Tibial artery (tissue), 4 donors: Measurements from ENCODE around the gene SP8.
"Not testable (repeated sequence)": the region's sequence is repeated elsewhere in the genome, so short reads cannot be mapped to it uniquely, and the experiment has no call there.

ENCODE experiments used
- DNase-seq, 2 donors: peaks; one replicate each; pipeline ENCODE4 v3.0.0-alpha.2; 2019
- H3K27ac ChIP-seq, 2 donors: fragments of 200-600 bp; sonication (generic) in 1 of 2; 1 replicate in 1 of 2; 2 replicates in 1 of 2; pipeline ENCODE4 v1.5.1; 2018 to 2019; ENCODE audit warnings: mild to moderate bottlenecking in 1 of 2
- H3K27me3 ChIP-seq, 2 donors: fragments of 200-600 bp; sonication (generic) in 1 of 2; one replicate each; pipeline versions ENCODE4 v1.5.1 to v1.6.0; 2016 to 2019
- H3K36me3 ChIP-seq, 3 donors: fragments of 200-600 bp; sonication (generic) in 2 of 3; one replicate each; pipeline ENCODE4 v1.5.1; 2016 to 2019; ENCODE audit warnings: mild to moderate bottlenecking in 2 of 3
- H3K4me1 ChIP-seq, 4 donors: fragments of 200-600 bp; sonication (generic) in 2 of 4; 1 replicate in 3 of 4; 2 replicates in 1 of 4; pipeline ENCODE4 v1.5.1; 2016 to 2019
- H3K4me3 ChIP-seq, 2 donors: fragments of 200-600 bp; sonication (generic) in 1 of 2; 1 replicate in 1 of 2; 2 replicates in 1 of 2; pipeline ENCODE4 v1.5.1; 2018 to 2019; ENCODE audit warnings: mild to moderate bottlenecking in 2 of 2
- H3K9me3 ChIP-seq, 3 donors: fragments of 200-600 bp; sonication (generic) in 1 of 3; one replicate each; pipeline ENCODE4 v1.5.1; 2016 to 2019
- intact Hi-C: fragments of 100-400 bp; cut with DNase I; formaldehyde crosslinking; loops from one replicate; pipeline ENCODE4 v1.15.0; 2023; ENCODE audit warnings: low total_unique reads
- TF ChIP-seq, protein P1 (sequence below), 2 experiments: fragments of 200-600 bp in 1 of 2; fragments of 450-650 bp in 1 of 2; IDR thresholded peaks; one replicate each; pipeline ENCODE4 v1.5.1; 2017 to 2019; ENCODE audit warnings: antibody characterized with exemption in 2 of 2, mild to moderate bottlenecking in 1 of 2, moderate library complexity in 1 of 2

Gene SP8

DNA sequence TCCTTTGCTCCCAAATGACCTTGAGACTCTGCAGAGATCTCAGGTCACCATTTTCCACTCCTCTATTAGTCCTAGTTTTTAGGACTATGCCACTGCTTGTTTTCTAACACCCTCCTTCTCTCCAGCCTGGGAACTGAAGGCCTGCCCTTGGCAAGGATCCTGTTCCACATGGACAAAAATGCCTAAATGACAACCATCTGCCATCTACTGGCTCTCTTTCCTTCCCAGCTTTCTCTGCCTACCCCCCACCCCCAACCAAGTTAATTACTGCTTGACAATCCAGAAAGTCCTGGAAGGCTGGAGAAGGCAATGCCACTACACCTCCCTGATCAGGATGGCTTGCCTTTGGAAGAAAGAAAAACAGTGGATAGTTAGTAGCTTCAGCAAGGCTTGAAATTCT, 44.8 kb upstream of the SP8 start:
- no peak overlapping the region for H3K27ac ChIP-seq
- no peaks in the 10 kb centered on the region for H3K36me3 ChIP-seq
- H3K4me3 ChIP-seq: no peak overlapping the region
- intact Hi-C loops: no loop called here
- TF ChIP-seq, protein P1, sequence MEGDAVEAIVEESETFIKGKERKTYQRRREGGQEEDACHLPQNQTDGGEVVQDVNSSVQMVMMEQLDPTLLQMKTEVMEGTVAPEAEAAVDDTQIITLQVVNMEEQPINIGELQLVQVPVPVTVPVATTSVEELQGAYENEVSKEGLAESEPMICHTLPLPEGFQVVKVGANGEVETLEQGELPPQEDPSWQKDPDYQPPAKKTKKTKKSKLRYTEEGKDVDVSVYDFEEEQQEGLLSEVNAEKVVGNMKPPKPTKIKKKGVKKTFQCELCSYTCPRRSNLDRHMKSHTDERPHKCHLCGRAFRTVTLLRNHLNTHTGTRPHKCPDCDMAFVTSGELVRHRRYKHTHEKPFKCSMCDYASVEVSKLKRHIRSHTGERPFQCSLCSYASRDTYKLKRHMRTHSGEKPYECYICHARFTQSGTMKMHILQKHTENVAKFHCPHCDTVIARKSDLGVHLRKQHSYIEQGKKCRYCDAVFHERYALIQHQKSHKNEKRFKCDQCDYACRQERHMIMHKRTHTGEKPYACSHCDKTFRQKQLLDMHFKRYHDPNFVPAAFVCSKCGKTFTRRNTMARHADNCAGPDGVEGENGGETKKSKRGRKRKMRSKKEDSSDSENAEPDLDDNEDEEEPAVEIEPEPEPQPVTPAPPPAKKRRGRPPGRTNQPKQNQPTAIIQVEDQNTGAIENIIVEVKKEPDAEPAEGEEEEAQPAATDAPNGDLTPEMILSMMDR (IDR thresholded peaks at IDR 0.05): no peak
- peaks cover 0 to 2% of the 10 kb centered on the region in 2 donors for H3K27me3 ChIP-seq
- no peaks in the 10 kb centered on the region for H3K4me1 ChIP-seq
- DNase-seq: no peak
- H3K9me3 ChIP-seq: no peaks in the 10 kb centered on the region

DNA sequence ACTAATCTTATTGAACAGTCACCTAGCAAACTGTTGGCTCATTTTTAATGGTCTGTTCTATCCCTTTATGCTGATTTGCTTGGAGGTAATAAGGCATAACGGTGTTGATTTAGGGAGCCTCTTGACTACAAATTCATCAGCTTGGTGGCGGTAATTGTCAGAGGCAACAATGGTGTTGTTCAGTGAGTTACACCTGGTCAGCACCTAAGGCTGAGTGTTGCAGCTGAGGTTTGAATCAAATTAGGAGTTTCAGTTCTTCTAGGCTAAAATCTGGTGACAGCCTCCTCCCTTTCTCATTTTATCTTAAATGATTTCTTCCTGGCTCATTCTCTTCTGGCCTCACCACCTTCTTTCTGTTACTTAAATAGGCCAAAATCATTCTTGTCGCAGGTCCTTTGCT, 42.3 kb upstream of the SP8 start:
- TF ChIP-seq, protein P1 (IDR thresholded peaks at IDR 0.05): no peak
- intact Hi-C loops: no loop called here
- no peak overlapping the region for H3K4me3 ChIP-seq
- H3K9me3 ChIP-seq: no peaks in the 10 kb centered on the region
- DNase-seq: no peak
- no peaks in the 10 kb centered on the region for H3K4me1 ChIP-seq
- H3K36me3 ChIP-seq: no peaks in the 10 kb centered on the region
- H3K27me3 ChIP-seq: no peaks in the 10 kb centered on the region
- no peak overlapping the region for H3K27ac ChIP-seq

DNA sequence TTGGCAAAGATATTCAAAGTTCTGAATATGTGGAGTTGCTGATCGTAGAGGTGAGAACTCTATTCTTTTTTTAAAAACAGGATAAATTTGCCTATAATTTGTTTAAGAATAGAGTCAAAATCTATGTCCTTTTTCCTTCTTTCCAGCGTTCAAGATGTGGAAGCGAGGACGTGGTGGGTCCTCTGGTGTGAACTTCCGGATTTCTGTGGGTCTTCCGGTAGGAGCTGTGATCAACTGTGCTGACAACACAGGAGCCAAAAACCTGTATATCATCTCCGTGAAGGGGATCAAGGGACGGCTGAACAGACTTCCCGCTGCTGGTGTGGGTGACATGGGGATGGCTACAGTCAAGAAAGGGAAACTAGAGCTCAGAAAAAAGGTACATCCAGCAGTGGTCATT, 40.5 kb upstream of the SP8 start:
- TF ChIP-seq, protein P1 (IDR thresholded peaks at IDR 0.05): no peak
- Histone ChIP-seq H3K36me3 (no peaks in the 10 kb centered on the region), H3K4me3 (no peak overlapping the region), H3K27ac (no peak overlapping the region), H3K9me3 (no peaks in the 10 kb centered on the region), H3K27me3 (no peaks in the 10 kb centered on the region), H3K4me1 (no peaks in the 10 kb centered on the region)
- intact Hi-C loops: no loop called here
- DNase-seq: no peak

DNA sequence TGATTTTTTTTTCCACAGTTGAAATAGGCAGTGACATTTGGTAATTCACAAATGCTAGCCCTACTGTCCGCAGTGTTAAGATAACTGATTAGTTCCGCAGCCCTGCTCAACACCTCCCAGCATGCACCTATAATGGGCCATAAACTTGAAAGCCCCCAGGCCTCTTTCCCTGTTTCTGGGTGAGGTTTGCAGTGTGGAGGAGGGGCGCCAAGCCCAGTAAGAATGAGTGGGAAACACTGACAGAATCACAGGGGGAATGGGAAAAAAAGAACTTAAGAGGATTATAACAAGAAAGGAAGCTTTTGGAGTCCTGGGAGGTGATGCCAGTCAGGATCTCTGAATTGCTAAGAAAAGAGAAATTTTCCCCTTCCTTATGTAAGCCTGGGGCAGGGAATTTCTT, 39.6 kb upstream of the SP8 start:
- intact Hi-C loops: no loop called here
- H3K27ac ChIP-seq: no peak overlapping the region
- TF ChIP-seq, protein P1 (IDR thresholded peaks at IDR 0.05): no peak
- H3K4me1 ChIP-seq: no peaks in the 10 kb centered on the region
- no peaks in the 10 kb centered on the region for H3K27me3 ChIP-seq
- no peak for DNase-seq
- no peak overlapping the region for H3K4me3 ChIP-seq
- no peaks in the 10 kb centered on the region for H3K9me3 ChIP-seq
- H3K36me3 ChIP-seq: no peaks in the 10 kb centered on the region

DNA sequence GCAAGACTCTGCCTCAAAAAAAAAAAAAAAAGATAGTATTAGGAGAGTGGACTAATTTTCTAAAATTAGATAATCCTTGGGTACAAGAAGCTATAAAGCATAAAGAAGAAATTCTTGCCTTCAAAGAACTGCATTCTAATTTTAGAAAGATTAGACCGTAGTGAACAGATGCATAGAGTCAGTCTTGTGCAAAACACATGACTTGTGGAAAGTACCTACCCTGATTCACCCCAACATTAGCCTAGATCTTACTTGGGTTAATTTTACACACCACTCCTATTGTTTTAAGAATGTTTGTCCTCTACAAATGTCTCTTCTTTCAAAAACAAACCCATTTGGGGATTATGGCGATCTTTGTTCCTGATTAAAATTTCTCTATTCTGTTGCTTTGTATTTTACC, 38.9 kb upstream of the SP8 start:
- Histone ChIP-seq H3K27me3 (no peaks in the 10 kb centered on the region), H3K27ac (no peak overlapping the region), H3K9me3 (no peaks in the 10 kb centered on the region), H3K4me1 (no peaks in the 10 kb centered on the region), H3K36me3 (no peaks in the 10 kb centered on the region), H3K4me3 (no peak overlapping the region)
- intact Hi-C loops: no loop called here
- TF ChIP-seq, protein P1 (IDR thresholded peaks at IDR 0.05): no peak
- DNase-seq: no peak

GRCh38 chr7:20821390-20821789, 34.7 kb upstream of the SP8 start:
- H3K27ac ChIP-seq, H3K36me3 ChIP-seq, H3K4me1 ChIP-seq, DNase-seq, H3K27me3 ChIP-seq, H3K9me3 ChIP-seq, H3K4me3 ChIP-seq, intact Hi-C loops: not testable (repeated sequence)
